ENCODE results near the gene ZNF502.
A peak's percentile ranks its signal among the peaks of the same experiment; 100 is the strongest.
"Not testable (repeated sequence)": the region's sequence is repeated elsewhere in the genome, so short reads cannot be mapped to it uniquely, and the experiment has no call there.

Gene ZNF502

GRCh38 chr3:44712455-44713075 is at the start of gene ZNF502:
Gene ZNF502 (plus strand): TSS chr3:44712660. CDS start chr3:44720262, 7,602 bp downstream.
- peak; percentile 85 to 92 for ATAC-seq

DNA sequence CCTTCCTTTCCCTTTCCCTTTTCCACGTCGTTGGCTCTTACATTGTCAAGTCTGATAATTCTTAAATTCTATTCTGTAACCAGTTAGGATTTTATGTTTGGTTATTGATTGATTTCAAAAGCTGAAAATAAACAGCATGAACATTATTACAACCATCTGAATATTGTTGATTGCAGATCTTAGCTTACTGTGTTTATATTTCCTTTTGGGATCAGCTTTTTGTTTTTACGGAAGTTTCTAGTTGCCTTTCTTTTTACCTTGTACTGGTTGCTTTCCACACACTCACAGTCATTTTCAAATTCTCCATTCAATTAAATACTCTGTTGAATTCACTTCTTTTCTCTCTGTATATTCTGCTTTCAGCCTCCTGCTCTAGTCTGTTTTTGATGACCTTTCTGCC is 47.3 kb upstream of the ZNF502 start:
- ATAC-seq: no peak

GRCh38 chr3:44666346-44666745 is 46.1 kb upstream of the ZNF502 start:
- ATAC-seq: no peak

GRCh38 chr3:44669760-44670159 is 42.7 kb upstream of the ZNF502 start:
- ATAC-seq: no peak

- not testable (repeated sequence) for ATAC-seq
Measured at GRCh38 chr3:44673466-44673865, 39.0 kb upstream of the ZNF502 start.

- ATAC-seq: no peak
Measured at GRCh38 chr3:44674211-44674610, 38.2 kb upstream of the ZNF502 start.

GRCh38 chr3:44678480-44679116 is 33.9 kb upstream of the ZNF502 start:
- no peak for ATAC-seq

- ATAC-seq: no peak
Measured at GRCh38 chr3:44680921-44681455, 31.5 kb upstream of the ZNF502 start.

DNA sequence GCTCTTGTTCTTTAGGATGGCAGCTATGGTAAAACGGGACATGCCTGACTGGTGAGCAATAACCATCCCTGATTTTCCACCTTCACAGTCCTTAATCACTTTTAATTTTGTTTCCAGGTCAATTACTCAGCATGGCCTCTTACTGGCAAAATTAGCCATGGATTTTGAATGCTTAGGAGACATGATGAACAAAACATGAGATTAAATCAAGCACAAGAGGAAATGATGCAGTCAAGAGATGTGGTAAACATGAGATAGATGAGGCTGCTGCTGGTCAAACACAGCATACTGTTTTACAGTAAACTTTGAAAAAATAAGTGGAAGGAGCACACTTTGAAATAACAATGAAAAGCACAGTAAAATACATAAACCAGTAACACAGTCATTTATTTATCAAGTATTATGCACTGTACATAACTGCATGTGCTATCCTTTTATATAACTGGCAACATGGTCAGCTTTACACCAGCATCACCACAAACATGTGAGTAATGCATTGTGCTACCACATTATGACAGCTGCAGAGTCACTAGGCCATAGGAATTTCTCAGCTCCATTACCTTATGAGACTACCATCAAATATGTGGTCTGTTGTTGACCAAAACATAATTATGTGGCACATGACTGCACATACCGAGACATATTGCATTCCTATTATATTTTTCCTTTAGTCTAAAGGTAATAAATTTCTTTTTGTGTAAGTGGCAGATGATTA is 30.1 kb upstream of the ZNF502 start:
- no peak for ATAC-seq

DNA sequence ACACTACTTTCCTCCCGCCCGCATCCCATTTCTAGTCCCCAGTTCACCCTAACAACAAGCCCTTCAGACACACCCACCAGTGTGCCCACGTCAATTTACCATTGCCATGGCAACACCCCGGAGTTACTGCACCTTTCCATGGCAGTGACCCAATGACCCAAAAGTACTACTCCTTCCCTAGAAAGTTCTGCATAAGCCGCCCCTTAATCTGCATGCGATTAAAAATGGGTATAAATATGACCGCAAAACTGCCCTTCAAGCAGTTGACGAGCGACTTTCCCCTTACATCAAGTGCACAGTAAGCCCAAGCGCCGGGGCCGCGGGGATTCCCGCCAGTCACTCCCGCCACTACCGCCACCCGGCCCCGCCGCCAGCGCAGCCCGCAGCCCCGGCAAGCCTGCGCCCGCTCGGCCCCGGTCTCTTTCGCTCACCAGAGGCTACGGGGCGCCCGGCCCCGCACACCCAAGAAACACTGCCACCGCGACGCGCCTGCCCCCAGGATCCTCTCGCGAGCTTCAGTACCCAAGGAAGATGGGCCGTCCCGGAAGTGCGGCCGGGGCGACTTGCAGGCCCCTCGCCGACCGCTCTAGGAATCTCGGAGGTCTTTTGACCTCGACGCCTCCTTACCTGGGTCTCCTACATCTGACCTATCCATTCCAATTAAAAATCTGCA is 27.2 kb upstream of the ZNF502 start:
- ATAC-seq: peak; percentile 81 to 92

DNA sequence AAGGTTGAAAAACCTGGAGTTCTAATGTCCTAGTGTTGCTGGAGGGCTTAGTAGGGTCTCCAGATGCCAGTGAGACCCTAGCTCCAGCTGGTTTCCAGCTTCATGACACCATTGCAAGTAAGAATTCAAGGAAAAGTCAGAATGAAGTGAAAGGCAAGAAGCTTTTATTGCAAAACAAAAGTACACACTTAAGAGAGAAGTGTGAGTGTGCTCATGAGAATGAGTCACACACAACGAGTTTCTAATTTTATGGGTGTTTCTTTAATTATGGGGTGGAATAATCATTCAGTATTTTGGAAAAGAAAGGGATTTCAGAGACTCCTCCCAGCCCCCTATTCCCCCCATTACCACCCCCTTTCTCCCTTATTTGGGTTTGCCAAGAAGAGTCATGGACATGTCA is 24.6 kb upstream of the ZNF502 start:
- no peak for ATAC-seq

- no peak for ATAC-seq
Measured at GRCh38 chr3:44721231-44722102, 9.0 kb downstream of the ZNF502 start.

- ATAC-seq: no peak
Measured at GRCh38 chr3:44722103-44722401, 9.6 kb downstream of the ZNF502 start.

DNA sequence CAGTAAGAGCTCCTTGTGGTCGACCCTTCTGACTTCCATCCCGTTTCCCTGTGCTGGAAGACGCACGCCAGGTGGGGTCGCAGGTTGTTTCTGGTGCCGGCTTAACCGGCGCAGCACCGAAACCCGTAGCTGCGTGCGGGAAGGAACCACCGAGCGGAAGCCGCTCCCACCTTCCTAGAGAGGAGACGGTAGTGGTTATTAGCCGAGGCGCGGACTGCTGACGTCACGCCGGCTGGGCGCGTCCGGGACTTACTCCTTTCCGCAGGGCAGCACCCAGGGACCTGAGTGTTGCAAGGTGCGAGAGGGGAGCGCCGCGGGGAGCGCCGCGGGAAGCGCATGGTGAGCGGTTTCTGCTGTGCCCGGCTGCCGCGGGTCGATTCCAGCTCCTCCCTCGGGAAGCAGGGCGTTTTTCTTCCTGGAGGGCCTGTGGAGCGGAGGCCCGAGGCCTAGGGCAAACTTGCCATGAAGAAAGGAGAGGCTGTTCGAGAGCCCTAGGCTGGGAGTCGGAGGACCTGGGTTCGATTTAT is 17.0 kb downstream of the ZNF502 start, which contains the start of gene ZNF501:
TSS of gene ZNF501 (plus strand) at position 252 of the 527 bp plus-strand sequence. CDS start 4,787 bp downstream, outside the sequence.
- ATAC-seq: peak; percentile 99

DNA sequence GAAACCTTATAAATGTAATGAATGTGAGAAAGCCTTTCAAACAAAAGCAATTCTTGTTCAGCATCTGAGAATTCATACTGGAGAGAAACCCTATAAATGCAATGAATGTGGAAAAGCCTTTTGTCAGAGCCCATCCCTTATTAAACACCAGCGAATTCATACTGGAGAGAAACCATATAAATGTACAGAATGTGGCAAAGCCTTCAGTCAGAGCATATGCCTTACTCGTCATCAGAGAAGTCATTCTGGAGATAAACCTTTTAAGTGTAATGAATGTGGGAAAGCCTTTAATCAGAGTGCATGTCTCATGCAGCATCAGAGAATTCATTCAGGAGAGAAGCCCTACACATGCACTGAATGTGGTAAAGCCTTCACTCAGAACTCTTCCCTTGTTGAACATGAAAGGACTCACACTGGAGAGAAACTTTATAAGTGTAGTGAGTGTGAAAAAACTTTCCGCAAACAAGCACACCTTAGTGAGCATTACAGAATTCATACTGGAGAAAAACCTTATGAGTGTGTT is 22.2 kb downstream of the ZNF502 start:
- ATAC-seq: no peak

DNA sequence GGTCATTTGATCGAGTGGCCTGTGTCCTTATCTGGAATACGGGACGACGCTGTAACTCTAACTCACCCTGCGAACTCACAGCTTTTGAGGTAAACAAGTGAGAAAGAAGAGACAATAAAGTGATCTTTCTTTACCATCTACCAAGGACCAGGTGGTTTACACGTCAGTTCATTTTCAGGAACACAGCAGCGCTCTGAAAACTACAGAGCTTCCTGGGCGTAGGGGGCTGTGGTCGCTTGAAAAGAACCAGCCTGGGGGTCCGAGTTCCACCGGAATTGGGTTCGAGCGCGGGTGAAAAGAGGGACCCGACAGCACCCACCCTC is 48.6 kb downstream of the ZNF502 start:
- ATAC-seq: peak in 1 of 2 donors; percentile 3

GRCh38 chr3:44761424-44762169 is 49.1 kb downstream of the ZNF502 start, which contains the start of the genes KIAA1143 and KIF15:
Gene KIAA1143 (minus strand): TSS chr3:44761619. CDS start chr3:44761602, 17 bp downstream.
Gene KIF15 (plus strand): TSS chr3:44761794. CDS start chr3:44761866, 72 bp downstream.
- ATAC-seq: peak; percentile 97

DNA sequence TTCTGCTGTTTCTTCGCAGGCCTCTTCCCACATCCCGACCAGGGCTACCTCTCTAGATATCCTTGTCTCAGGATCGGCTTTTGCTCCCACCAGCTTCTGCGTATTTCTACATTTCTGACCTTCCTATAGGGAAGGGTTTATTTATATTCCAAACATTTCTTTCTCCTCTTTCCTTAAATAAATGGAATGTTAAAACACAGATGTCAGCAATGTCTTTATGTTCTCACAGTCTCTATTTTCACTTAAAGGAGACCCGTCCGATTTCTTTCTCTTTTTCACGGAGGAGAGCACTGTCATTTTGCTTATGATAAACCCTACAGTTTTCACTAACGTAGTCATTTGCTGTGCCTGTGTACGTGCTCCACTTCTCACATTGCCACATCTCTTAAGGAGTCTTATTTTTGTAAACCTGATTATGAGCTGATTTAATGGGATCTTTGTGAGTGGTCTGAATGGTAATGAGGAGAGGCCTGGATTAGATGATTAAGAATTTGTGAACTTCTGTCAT is 49.8 kb downstream of the ZNF502 start:
- ATAC-seq: no peak

GRCh38 chr3:44762690-44763089 is 50.2 kb downstream of the ZNF502 start:
- no peak for ATAC-seq

DNA sequence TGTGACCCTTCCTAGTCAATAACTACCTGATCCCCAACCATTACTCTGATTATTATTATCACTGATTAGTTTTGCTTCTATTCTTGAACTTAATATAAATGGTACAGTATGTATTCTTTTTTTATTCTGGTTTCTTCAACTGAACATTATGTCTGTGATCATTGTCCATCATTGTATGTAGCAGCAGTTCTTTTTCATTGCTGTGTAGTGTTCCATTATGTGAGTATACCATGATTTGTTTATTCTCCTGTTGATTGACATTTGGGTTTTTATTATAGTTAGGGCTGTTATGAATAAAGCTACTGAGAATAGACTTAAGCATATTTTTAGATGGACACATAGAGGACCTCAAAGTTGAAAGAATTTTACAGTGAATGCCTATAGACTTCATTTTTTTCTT is 51.8 kb downstream of the ZNF502 start:
- ATAC-seq: no peak

Data from activated CD4-positive, CD25-positive, alpha-beta regulatory T cell treated with anti-CD3 and anti-CD28 coated beads, Interleukin-2, amount 50 U/mL, for 24 hours (primary cell).